Smooth muscle cell of the brain vasculature (primary cell): ENCODE measurements around the gene DARS2.
"Not testable (repeated sequence)": the region's sequence is repeated elsewhere in the genome, so short reads cannot be mapped to it uniquely, and the experiment has no call there.

Experiments used
- DNase-seq: peaks from one replicate; pipeline ENCODE4 v3.0.0-alpha.2; 2012; ENCODE audit warnings: low read depth, low spot score

DARS2 gene

DNA sequence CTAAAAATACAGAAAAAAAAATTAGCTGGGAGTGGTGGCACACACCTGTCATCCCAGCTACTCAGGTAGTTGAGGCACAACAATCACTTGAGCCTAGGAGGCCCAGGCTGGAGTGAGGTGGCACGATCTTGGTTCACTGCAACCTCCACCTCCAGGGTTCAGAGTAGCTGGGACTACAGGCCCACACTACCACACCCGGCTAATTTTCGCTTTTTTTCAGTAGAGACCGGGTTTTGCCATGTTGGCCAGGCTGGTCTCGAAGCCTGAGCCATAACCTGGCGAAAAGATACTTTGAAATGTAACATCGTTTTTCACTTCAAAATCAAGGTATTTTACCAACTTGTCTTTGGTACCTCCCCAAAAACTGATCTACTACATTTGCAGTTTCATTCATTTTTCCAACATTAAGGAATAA lies 37.3 kb downstream of the DARS2 start:
- DNase-seq = no peak

DNA sequence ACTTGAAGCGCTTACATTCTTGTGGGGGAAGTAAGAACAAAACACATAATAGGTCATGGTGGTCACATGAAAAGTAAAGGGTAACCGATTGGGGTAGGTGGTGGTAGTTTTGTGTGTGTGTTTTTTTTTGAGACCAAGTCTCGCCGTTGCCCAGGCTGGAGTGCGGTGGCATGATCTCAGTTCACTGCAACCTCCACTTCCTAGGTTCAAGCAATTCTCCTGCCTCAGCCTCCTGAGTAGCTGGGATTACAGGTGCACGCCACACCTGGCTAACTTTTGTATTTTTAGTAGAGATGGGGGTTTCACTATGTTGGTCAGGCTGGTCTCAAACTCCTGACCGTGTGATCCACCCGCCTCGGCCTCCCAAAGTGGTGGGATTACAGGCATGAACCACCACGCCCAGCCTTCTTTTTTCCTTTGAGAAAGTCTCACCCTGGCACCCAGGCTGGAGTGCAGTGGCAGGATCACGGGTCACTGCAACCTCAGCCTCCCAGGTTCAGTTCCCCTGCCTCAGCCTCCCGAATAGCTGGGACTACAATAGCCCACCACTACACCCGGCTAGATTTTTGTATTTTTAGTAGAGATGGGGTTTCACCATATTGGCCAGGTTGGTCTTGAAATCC lies 37.8 kb downstream of the DARS2 start:
- DNase-seq = not testable (repeated sequence)

GRCh38 chr1:173862769-173863223 lies 38.3 kb downstream of the DARS2 start:
- no peak for DNase-seq

- no peak for DNase-seq
Observed at GRCh38 chr1:173863224-173864161, 39.0 kb downstream of the DARS2 start.

DNA sequence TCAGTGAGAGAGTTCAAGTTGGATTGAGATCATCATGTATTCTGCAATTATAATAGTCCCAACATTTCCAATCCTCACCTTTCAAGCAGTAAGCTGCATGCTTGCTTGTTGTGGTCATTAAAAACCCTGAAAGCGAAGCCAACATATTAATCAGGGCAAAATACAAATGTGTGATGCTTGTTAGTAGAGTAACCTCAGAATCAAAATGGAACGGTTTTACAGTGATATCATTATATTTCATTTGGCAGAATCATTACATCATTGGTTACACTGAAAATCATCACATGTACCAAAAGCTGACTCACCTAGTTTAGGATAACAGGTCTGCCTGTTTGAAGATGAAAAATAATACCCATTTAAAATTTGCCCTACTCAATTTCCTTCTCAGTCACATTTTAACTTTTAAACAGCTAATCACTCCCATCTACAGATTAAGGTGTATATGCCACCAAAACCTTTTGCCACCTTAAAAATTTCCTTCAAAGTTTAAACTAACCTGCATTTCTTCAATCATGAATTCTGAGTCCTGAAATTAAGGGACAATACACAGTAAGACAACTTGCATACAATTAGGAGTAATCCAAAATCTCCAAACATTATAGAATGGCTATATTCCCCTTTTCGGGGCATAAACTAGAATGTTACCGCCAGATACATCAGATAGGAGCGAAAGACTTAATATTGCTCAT lies 39.9 kb downstream of the DARS2 start:
- DNase-seq = no peak

DNA sequence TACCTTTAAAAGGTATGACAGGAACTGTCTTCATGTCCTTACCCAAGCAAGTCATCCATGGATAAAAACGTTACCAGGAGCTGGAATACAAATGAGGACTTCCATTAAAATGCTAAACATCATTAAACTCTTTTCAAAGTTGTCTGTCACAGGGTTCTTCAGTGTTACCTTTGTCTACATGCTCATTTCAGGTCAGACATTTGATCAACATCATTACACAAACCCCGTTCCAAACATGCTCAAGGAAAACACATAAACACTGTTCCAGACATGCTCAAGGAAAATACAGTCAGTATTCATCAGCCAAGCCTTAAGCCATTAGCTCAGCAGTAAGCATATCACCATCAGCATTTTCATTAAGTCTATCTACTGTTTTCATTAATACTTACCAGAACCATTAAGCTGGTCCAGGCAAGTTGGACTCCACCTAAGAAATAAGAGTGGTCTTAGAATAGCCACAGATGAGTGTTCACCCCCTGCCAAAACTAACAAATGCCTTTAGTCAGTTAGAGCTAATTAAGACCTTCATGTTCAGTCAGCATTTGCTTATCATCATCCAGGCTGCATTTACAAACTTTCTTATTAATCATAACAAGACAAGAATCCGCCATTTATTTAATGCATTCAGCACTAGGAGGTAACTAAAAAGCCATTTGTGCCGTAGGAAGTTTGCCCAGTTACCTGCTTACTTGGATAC lies 41.1 kb downstream of the DARS2 start:
- DNase-seq = no peak

DNA sequence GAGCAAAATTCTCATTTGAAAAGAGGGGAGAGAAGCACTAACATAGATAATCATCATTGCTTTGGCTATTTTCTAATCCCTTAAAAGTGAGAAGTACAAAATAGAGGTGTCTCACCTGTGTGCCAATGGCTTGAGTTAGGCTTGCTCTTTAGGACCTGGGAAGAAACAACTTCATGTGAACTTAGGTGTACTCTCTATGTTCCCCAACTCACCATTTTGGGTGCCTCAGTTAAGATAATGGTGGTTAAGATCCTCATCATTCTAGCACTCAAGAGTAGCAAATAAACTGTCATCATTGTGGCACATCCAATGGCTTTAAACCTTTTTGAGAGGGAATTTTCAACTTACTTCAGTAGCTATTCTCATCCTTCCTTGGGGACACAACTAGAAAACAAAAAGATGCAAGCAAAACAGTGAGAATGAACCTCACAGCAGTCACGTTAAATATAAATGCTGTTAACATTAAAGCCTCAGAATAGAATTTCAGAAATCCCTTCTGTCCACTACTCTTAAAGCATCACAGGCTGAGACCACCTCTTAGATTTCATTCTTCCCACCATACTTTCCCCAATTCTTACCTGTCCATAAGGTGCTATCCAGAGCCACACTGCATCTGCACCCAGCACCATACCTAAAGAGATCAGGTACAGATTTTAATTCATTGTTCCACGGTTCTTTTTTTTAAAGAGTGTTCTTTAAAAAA lies 42.1 kb downstream of the DARS2 start:
- no peak for DNase-seq

DNA sequence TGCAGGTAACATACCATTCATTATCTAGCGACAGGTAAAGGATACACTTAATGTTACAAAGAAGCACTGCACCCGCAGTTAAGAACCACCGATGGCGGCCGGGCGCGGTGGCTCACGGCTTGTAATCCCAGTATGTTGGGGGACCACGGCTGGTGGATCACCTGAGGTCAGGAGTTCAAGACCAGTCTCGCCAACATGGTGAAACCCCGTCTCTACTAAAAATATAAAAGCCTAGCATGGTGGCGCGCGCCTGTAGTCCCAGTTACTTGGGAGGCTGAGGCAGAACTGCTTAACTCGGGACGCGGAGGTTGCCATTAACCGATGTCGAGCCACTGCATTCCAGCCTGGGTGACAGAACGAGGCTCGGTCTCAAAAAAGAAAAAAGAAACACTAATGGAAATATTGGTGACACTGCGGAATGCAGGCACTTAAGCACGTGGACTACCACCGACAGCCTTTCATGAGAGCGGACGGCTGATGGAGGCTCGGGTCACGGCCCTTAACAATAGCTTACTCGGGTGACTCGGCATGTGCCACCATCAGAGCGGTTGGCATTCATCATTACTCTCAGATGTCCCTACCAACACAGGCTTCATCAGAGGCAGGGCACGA lies 42.8 kb downstream of the DARS2 start:
- no peak for DNase-seq

GRCh38 chr1:173867753-173868265 lies 43.3 kb downstream of the DARS2 start, which contains the start of gene GAS5:
Gene GAS5, minus strand, starts transcription at chr1:173867989.
- peak; percentile 100 for DNase-seq

DNA sequence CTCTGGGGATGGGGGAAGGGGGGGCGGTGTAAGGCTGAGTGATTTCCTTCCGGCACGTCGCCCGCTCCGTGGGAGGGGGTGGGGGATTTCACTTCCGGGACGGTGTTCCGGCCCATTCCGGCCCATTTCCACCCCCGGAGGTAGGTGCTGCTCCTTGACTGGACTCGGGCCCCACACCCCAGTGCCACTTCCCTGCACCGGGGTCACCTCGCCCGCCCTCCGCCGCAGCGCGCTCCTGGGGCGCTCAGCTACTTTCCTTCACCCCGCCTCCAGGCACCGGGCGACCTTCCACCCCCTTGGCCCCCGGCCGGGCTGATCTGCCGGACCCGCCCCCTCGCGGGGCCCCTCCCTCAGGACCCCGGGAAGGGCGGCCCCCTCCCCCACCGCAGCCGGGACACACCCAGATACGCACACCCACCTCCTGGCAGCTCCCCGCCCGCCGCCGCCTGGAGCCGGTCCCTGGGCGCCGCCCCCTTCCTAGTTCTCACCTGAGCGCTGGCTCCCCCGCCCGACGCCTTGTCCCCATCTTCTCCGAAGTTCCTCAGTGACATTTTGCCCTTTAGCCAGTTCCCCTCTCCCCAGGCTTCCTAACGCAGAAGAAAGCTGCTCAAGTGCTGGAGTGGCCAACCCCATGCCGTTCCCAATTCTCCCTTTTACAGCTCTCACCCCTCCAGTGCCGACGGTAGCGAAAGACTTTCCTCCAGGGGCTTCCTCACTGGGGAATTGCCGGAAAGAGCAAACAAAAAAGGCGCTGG lies 44.0 kb downstream of the DARS2 start, which contains the start of gene ZBTB37:
TSS of gene ZBTB37 (plus strand) at position 115 of the 755 bp plus-strand sequence. CDS start 1,846 bp downstream, outside the sequence.
- DNase-seq = no peak

- DNase-seq = no peak
Observed at GRCh38 chr1:173869021-173869359, 44.5 kb downstream of the DARS2 start.

GRCh38 chr1:173870252-173871075 lies 46.0 kb downstream of the DARS2 start:
- DNase-seq = no peak

- DNase-seq = no peak
Observed at GRCh38 chr1:173871091-173871490, 46.6 kb downstream of the DARS2 start.

DNA sequence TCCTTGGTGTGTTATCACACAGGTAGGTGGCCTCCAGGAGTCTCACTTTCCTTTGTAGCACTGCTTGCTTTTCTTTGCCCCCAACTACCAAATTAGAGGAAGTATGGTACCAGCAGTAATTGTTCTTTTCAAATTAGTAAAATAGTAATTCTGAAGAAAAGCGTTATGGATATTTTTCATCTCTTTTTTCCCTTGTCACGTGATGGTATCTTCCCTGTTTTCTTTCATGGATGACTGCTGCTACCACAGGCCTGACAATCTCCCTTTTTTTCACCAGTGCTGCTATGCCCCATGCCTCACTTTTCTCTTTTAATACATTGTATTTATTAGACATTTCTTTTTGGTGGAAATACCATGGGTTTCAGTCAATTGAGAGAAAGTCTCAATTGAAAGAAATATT lies 47.0 kb downstream of the DARS2 start:
- no peak for DNase-seq

DNA sequence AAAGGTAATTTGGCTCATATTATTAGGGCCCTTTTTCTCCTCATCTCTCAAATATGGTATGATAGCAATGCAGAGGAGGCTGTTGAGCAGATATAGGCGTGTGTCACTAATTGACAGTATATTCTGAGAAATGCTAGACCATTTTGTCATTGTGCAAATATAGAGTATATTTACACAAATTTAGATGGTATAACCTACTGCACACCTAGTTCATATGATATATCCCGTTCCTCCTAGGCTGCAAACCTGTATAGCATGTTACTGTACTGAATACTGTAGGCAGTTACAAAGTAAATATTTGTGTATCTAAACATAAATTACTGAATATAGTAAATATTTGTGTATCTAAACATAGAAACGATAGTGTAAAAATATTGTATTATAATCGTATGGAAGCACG lies 52.3 kb downstream of the DARS2 start:
- DNase-seq = no peak

DNA sequence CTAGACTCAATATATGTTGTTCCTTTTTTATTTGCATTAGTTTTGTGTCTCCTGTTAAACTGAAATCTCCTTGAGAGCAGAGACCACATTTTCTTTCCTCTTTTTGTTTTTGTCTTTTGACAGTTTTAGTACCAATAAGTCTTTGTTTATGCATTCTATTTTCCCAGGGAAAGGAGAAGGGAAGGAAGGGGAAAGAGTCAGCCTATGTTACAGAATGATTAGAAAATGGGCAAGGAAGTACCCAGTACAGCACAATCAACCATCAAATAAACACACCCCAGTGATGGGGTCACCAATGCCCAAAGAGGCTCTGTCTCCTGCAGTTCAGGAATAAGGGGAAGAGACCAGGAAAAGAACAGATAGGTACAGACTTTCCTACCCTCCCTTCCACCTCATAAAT lies 53.8 kb downstream of the DARS2 start:
- DNase-seq = no peak

- not testable (repeated sequence) for DNase-seq
Observed at GRCh38 chr1:173881117-173881516, 56.6 kb downstream of the DARS2 start.

DNA sequence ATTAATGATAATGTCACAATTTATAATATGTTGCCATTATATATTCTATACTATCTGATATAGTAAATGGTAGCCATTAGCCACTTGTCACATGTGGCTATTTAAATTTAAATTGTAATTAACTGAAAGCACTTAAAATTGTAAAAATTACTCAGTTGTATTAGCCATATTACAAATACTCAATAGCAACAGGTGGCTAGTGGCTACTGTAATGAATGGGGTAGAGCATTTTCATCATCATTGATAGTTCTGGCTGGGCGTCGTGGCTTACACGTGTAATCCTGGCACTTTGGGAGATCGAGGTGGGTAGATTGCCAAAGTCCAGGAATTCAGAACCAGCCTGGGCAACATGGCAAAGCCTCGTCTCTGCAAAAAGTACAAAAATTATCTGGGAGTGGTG lies 60.2 kb downstream of the DARS2 start:
- DNase-seq = no peak
